ENCODE data around the gene SPCS2. TPM values are rescaled to one million over a fixed set of nuclear protein-coding genes. Genes with fewer than 3 reads are reported as not detected.

Gene SPCS2
- polyA plus RNA-seq, 1 donor (not counting 4 experiments of a cell fraction or from before 2014, with no cell fraction given): 207 TPM

GRCh38 chr11:75002516-75002915 is 53.5 kb downstream of the SPCS2 start:
- no peaks in the 10 kb centered on the region for H3K79me2 ChIP-seq (ENCODE audit: control insufficient read depth, insufficient read depth, low read length)

GRCh38 chr11:75004215-75004614 is 55.1 kb downstream of the SPCS2 start:
- dilution Hi-C loops (cut with MboI; ENCODE audit: extremely low pct_ligation_motif_present, low sequenced_read_pairs): no loop called here
- no peak for TF ChIP-seq CTCF (optimal IDR thresholded peaks at IDR 0.05 in 1 of 3, IDR thresholded peaks at IDR 0.05 in 1 of 3, conservative IDR thresholded peaks at IDR 0.05 in 1 of 3; ENCODE audit: extremely low read depth in 1 of 3, insufficient read depth in 2 of 3, low read length in 3 of 3)
- H3K9me1 ChIP-seq (ENCODE audit: control insufficient read depth, extremely low read depth, insufficient read depth, low read length): no peaks in the 10 kb centered on the region
- no peaks in the 10 kb centered on the region for H3K9me3 ChIP-seq (ENCODE audit: control insufficient read depth, low read depth, low read length)
- no peak overlapping the region for H3K4me3 ChIP-seq (ENCODE audit: control insufficient read depth in 2 of 3, extremely low read depth in 1 of 3, insufficient read depth in 2 of 3, low read depth in 1 of 3, low read length in 3 of 3)
- FAIRE-seq (no peak), DNase-seq (ENCODE audit: low read depth, low spot score) (no peak)
- peaks cover 13 to 15% of the 10 kb centered on the region in 2 experiments for H3K36me3 ChIP-seq (ENCODE audit: control insufficient read depth in 2 of 2, extremely low read depth in 1 of 2, insufficient read depth in 2 of 2, low read length in 2 of 2)
- H3K9ac ChIP-seq (ENCODE audit: control insufficient read depth, extremely low read depth, insufficient read depth, low read length): no peak overlapping the region
- H2AFZ ChIP-seq (ENCODE audit: control insufficient read depth, low read length): no peak overlapping the region
- no peak overlapping the region for H3K4me2 ChIP-seq (ENCODE audit: control insufficient read depth, extremely low read depth, insufficient read depth, low read depth, low read length)
- H3K27me3 ChIP-seq (ENCODE audit: control insufficient read depth, extremely low read depth, insufficient read depth, low read length): no peaks in the 10 kb centered on the region
- no peaks in the 10 kb centered on the region for H3K79me2 ChIP-seq (ENCODE audit: control insufficient read depth, insufficient read depth, low read length)
- no peaks in the 10 kb centered on the region for H4K20me1 ChIP-seq (ENCODE audit: control insufficient read depth, extremely low read depth, insufficient read depth, low read length)
- no peak overlapping the region for H3K27ac ChIP-seq (ENCODE audit: control insufficient read depth, insufficient read depth, low read length)
- H3K4me1 ChIP-seq (ENCODE audit: control insufficient read depth, extremely low read depth, insufficient read depth, low read length): no peaks in the 10 kb centered on the region

More at GRCh38 chr11:75002516-75002915, 53.5 kb downstream of the SPCS2 start:
- no peaks in the 10 kb centered on the region for H3K27me3 ChIP-seq (ENCODE audit: control insufficient read depth, extremely low read depth, insufficient read depth, low read length)
- H3K27ac ChIP-seq (ENCODE audit: control insufficient read depth, insufficient read depth, low read length): no peak overlapping the region
- no peak overlapping the region for H3K9ac ChIP-seq (ENCODE audit: control insufficient read depth, extremely low read depth, insufficient read depth, low read length)
- dilution Hi-C loops (cut with MboI; ENCODE audit: extremely low pct_ligation_motif_present, low sequenced_read_pairs): no loop called here
- no peak overlapping the region for H3K4me3 ChIP-seq (ENCODE audit: control insufficient read depth in 2 of 3, extremely low read depth in 1 of 3, insufficient read depth in 2 of 3, low read depth in 1 of 3, low read length in 3 of 3)
- no peak overlapping the region for H3K4me2 ChIP-seq (ENCODE audit: control insufficient read depth, extremely low read depth, insufficient read depth, low read depth, low read length)
- H3K4me1 ChIP-seq (ENCODE audit: control insufficient read depth, extremely low read depth, insufficient read depth, low read length): no peaks in the 10 kb centered on the region
- peaks cover 10 to 12% of the 10 kb centered on the region in 2 experiments for H3K36me3 ChIP-seq (ENCODE audit: control insufficient read depth in 2 of 2, extremely low read depth in 1 of 2, insufficient read depth in 2 of 2, low read length in 2 of 2)
- no peak for FAIRE-seq
- H3K9me1 ChIP-seq (ENCODE audit: control insufficient read depth, extremely low read depth, insufficient read depth, low read length): no peaks in the 10 kb centered on the region
- H3K9me3 ChIP-seq (ENCODE audit: control insufficient read depth, low read depth, low read length): no peaks in the 10 kb centered on the region
- H4K20me1 ChIP-seq (ENCODE audit: control insufficient read depth, extremely low read depth, insufficient read depth, low read length): no peaks in the 10 kb centered on the region
- TF ChIP-seq EZH2 (IDR thresholded peaks at IDR 0.05; ENCODE audit: low read length) (no peak), CTCF (optimal IDR thresholded peaks at IDR 0.05 in 1 of 3, IDR thresholded peaks at IDR 0.05 in 1 of 3, conservative IDR thresholded peaks at IDR 0.05 in 1 of 3; ENCODE audit: extremely low read depth in 1 of 3, insufficient read depth in 2 of 3, low read length in 3 of 3) (no peak)
- no peak overlapping the region for H2AFZ ChIP-seq (ENCODE audit: control insufficient read depth, low read length)
- no peak for DNase-seq (ENCODE audit: low read depth, low spot score)
